ENCODE results near the gene THOC6.

- TF ChIP-seq ZFP30 (CRISPR knock-in tag; IDR thresholded peaks at IDR 0.05) = no peak
- no peak for TF ChIP-seq ISL1 (CRISPR knock-in tag; IDR thresholded peaks at IDR 0.05)
- no peak for TF ChIP-seq ESRRG (CRISPR knock-in tag; IDR thresholded peaks at IDR 0.05)
- TF ChIP-seq PATZ1 (CRISPR knock-in tag; IDR thresholded peaks at IDR 0.05; ENCODE audit: borderline replicate concordance) = no peak
- TF ChIP-seq, protein P1, sequence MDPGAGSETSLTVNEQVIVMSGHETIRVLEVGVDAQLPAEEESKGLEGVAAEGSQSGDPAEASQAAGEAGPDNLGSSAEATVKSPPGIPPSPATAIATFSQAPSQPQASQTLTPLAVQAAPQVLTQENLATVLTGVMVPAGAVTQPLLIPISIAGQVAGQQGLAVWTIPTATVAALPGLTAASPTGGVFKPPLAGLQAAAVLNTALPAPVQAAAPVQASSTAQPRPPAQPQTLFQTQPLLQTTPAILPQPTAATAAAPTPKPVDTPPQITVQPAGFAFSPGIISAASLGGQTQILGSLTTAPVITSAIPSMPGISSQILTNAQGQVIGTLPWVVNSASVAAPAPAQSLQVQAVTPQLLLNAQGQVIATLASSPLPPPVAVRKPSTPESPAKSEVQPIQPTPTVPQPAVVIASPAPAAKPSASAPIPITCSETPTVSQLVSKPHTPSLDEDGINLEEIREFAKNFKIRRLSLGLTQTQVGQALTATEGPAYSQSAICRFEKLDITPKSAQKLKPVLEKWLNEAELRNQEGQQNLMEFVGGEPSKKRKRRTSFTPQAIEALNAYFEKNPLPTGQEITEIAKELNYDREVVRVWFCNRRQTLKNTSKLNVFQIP (CRISPR knock-in tag; IDR thresholded peaks at IDR 0.05; ENCODE audit: borderline replicate concordance, low read depth) = no peak
- TF ChIP-seq RARB (CRISPR knock-in tag; IDR thresholded peaks at IDR 0.05) = no peak
These were observed 26.7 kb downstream of the THOC6 start for GRCh38 chr16:3050487-3050886.
